ENCODE data around the gene TMEM30A.

The TMEM30A gene

DNA sequence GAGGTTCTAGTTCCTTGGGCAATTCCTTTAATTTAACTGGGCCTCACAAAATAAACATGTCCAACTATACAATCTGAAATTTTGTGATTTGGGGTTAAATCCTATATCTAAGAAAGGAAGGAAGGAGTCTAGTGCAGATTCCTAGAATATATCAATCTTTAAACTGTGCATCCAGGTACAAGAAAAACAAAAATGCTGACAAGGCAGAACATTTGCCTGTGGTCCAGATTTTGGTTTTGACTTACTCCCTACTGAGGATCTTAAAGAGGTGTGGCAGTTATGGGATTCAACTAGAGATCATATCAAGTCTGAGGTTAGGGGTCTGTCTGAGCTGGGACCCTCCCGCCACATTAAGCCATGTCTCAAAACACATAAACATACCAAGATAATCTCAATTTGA, 23.3 kb downstream of the TMEM30A start:
- FAIRE-seq = no peak

DNA sequence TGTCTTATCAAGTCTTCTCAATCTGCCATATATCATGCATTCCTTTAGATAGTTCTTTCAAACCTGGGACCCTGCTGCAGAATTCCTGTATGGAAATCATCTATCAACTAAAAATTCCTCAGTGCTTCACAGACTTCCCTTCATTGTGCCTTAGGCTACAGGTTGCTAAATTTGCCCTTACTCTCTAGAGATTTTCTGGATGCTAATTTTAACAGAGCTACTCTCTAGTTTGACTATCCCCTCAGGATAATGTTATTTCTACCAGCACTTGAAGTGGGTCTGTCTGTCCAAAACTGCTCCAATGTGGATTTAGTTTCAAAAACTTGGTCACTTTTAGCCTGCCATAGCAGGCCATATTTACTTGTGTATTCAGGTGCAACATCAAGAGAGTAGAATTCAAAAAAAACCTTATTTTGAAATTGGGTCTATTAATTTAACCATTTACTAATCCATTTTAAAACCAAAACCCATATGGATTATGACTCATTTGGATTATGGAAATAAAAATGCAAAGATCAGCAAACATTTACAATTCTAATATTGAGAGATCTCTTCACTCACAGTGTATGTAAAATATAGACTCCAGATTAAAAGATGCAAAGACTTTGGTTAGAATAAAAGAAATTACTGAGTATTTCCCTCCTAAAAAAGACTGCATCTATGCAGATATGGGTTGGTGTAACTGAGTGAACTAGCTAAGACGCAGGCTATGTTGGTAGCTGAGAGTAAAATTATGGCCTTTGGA, 27.1 kb downstream of the TMEM30A start:
- no peak for FAIRE-seq

DNA sequence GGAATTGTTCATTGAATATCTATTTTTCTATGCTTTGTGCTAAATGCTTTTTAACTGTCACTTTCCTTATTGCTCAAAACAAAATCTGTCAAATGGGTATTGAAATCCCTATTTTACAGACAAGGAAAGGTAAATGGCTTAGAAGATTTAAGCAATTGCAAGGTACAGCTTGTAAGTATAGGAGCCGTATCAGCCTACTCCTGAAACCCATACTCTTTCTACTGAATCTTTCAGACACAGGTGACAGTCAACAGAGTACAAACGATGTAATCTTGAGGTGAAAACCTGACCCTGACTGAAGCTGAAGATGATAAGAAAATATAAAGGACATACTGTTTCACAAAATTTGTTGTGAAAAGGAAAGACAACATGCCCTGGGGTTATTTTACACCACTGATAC, 34.0 kb downstream of the TMEM30A start:
- no peak for FAIRE-seq

DNA sequence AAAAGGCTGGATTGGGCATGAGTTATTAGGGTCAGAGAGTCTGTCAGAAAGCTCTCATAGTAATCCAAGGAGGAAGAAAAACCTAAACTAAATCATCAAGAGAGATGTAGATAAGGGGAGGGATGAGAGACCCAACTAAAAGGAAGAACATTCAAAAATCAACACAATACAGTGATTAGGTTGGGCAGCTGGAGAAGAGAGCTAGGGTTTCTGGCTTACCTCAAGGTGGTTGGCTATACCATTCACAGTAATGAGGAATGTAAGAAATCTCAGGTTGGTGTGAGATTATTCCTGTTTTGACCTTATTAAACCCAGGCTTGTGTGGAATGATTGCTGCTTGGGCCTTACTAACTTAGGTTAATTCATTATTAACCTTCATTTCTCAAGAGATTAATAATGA, 34.8 kb downstream of the TMEM30A start:
- FAIRE-seq = no peak

DNA sequence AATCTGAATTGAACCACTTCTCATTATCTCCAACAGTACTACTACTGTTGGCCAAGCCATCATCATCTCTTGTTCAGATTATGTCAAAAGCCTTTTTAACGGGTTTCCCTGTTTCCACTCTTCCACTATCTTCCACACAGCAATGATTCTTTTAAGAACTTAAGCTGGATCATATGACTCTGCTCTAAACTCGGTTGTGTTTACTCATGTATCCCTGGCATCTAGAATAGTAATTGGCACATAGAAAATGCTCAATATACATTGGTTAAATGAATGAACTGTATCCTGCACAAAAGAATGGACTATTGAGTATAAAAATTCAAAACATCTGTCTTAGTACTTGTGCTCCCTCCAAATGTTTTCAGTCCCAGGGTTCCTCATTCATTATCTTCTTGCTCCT, 38.2 kb downstream of the TMEM30A start:
- FAIRE-seq = no peak

DNA sequence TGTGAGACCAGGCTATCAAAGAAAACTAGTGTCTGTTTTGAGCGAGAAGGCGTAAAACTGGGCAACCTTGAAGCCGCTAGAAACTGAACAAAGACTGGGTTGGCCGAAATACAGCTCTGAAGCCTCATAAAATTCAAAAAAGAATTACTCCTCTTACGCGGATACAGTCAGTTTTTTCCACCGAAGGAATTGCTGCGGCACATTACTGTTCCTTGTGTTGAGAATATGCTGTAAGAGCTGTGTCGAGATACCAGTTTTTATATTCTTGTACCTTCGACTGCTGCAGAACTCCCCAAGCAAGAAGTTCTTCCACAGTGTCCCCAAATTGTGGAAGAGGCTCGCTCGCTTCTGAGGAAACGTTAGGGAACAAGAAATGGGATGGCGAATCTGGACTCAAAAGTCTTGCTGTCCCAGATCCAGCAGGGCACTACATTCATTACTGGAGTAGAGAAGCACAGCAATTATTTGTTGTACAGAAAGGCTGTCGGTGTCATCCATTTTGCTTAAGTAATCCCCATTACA, 40.5 kb downstream of the TMEM30A start:
- FAIRE-seq = no peak

DNA sequence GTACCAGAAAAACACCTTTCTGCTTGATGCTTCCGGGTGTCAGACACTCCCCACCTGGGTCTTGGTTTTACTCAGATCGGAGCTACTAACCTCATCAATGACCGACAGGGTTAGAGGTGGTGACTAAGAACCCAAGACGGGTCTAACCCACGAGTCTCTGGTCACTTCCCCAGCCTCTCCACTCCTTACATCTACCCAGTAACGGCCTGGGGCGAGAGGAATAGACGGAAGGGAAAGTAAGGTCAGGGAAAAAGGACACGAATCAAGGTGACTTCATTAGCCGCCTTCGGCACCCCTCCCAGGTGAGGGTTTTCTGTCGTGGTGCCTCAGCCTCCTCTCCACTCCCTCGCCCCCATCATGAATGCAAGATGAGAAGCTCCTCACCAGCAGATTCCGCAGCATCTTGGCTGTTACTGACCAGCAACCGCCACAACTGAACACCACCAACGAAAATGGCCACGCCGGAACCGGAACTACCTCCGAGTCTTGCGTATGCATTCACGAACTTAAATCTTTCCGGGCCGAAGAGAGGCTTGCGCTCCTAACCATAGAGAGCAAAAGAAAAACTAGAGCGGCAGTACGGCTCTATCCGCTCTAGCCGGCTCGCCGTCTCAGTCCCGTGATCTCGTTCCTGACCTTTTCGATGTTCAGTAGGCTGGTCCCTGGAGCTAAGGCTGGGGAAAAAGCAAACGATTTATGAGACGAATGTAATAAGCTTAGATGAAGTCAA, 41.1 kb downstream of the TMEM30A start, which contains the start of gene COX7A2:
Gene COX7A2 (minus strand): TSS at position 469 of the 730 bp plus-strand sequence. CDS start 67 bp downstream, at position 402.
- FAIRE-seq = peak; percentile 98

DNA sequence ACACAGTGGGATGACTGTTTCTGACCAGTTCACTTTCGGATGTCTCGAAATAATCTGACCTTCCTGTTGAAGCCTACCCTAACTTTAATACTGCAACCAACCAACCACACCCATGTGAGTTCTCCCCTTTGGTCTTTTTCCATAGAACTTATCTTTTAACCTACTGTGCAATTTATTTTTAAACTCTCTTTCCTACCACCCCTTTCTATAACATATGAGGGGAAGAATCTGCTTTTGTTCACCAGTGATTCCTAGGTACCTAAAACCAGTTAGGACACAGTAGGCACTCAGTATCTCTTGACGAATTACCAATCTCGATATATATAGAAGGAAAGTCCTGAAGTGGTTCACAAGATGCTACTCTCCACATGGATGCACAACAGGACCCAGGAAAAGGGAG, 48.0 kb downstream of the TMEM30A start:
- FAIRE-seq = no peak

DNA sequence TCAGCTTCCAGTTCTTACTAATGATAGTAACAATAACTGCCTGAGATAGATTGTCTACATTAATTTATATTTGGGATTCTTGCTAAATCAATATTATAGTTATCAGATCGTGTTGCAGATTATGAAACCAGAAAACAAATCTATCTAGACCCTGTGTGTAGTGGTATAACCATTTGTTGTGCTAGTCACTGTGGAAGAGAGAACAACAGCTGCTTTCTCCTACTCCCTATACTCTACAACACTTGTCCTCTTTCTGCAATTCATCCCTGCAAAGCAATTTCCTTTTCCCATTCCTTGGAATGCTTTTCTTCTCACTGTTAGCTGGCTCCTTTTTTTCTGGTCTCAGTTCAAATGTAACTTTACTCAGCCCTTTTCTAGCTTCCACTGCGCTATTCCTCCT, 49.3 kb downstream of the TMEM30A start:
- FAIRE-seq = no peak

DNA sequence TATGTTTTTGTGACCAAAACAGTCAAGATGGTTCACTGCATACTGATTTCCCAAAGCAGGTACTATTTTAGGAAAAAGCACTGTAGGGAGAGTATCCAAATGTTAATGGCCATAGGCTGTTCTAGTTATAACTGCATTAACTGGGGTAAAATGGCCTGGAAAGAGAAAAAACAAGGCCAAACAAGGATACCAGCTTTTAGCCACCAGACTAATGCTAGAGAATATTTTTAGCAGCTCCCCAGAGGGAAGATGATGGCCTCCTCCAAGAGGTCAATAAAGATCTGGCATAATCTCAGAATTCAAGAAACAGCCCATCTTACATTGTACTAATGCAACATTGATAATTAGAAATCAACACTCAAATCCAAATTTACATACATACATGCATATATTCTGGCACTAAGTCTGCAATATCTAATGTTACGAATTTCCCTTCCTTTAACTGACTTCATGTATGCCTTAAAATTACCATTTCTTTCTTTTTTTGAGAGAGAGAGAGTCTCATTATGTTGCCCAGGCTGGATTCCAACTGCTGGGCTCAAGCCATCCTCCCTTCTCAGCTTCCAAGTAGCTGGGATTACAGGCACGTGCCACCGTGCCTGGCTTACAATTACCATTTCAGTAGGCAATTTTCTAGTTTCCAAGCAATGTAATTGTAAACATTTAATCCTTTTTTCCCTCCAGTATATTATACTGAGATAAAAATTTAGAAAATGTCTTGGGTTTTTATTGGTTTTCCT, 50.3 kb downstream of the TMEM30A start:
- no peak for FAIRE-seq

DNA sequence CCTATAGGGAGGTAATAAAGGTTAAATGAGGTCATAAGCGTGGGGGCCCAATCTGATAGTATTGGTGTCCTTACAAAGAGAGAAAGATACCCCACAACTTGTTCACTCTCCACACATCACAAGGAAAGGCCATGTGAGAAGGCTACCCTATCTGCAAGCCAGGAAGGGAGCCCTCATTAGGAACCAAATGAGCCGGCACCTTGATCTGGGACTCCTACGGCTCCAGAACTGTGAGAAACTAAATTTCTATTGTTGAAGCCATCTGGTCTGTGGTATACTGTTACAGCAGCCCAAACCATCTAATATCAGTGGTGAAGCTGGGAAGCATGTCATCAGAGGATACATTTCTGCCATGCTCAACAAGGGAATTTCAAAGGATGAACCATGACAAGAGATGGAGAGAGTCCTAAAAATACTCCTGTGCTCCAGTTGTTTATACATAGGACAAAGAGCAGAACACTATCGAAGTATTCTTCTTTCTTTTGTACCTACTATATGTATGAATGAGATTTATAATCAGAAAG, 51.4 kb downstream of the TMEM30A start:
- no peak for FAIRE-seq

DNA sequence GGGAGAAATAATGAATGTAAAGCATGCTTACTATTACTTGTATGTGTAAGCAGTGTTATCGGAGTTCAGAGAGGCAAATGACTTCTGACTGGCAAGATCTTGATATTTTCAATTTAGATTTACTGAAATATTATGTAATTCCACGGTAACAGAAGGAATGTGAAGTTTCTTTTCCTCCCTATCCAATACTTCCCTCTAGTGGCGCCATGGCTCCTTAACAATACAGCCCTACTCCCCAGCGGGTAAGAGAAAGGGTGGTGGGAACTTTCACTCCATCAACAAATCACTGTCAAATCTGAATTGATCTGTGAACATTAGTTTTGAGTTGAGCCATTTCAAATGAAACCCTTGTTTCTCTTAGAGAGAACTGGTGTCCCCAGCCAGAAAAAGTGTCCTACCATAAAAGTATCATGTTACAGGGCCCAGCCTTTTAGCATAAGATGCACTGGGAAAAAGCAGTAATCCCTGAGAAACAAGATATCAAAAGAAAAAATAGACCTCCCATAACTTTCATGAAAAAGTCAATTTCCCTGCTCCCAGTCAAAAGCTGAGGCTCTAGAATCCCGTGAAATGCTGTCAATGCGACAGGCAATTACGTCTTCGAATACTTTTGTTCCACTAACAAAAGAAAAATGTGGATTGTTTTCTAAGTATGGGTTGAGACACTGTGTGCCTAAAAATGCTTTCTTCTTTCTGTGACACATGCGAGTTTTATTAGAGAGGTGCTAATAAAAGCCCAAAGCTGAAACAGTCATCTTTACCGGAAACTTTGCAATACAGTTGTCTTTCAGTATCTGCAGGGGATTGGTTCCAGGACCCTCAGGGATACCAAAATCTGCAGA, 53.9 kb downstream of the TMEM30A start:
- FAIRE-seq = peak; percentile 64

DNA sequence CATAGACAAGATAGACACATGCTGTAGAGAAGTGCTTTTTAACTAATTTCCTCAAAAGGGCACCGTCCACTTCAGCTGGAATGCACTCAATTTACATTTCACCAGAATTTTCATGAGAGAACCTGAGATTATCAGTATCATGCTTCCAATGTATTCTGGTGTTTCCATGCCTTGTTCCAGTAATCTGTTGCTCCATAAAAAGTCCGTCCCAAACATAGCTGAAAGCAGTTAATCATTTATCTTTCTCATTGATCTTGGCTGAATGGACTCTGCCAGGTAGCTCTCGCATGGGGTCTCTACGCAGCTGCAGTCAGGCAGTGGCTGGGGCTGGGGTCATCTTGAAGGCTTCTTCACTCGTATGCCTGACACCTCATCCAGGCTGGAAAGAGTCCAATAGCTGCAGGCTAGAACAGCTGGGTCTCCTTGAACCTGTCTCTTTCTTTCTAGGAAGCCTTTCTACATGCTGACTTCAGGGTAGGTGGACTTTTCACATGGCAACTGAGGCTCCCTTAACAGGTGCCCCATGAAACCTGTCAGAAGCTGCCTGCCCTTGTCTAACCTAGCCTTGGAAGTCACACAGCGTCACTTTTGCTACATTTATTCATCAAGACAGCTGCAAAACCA, 60.2 kb downstream of the TMEM30A start:
- FAIRE-seq = no peak

DNA sequence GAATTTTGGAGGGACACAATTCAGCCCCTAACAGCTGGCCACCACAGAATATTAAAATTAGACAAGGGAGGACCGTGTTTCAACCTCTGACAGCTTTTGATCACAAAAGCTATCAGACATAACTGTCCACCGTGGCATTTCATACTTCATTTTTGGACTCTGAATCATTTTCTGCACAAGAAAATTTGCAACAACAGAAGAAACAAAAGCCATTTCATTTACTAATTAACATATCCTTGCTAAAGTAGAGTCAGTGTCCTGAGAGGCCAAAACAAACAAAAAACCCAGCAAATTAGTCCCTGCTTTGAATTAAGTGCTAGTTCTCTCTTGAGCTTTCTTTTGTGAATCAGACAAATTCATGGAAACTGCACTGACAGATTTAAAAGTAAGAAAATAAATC, 61.2 kb downstream of the TMEM30A start:
- no peak for FAIRE-seq

DNA sequence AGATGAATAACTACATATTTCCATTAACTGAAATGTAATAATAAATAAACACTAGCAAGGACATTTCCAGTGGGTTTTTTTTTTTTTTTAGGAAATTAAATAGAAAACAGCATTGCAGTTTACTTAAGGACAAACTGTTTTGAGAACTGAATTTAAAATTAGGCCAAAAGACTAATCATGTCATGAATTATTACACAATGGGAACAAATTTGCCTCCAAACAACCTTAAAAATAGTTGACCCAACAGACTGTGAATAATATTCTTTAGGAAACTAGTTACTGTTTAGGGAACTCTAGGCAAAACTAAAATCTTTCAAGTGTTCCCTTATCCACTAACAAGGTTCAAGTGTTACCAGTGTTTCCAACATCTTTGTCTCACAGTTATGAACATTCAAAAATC, 62.3 kb downstream of the TMEM30A start:
- peak; percentile 55 for FAIRE-seq

DNA sequence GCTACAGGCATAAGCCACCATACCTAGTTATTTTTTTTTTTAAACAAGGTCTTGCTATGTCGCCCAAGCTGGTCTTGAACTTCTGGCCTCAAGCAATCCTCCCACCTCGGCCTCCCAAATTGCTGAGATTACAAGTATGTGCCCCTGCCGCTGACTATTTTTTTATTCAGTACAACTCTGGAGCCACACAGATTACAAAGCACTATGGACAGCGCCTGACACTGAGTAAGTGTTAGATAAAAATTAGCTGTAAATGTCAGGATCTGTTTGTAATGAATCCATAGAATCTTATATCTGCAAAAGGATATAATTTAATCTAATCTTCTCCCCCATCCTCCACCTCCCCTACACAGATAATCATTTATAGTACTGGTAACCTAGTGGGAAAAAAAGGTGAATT, 63.5 kb downstream of the TMEM30A start:
- no peak for FAIRE-seq

DNA sequence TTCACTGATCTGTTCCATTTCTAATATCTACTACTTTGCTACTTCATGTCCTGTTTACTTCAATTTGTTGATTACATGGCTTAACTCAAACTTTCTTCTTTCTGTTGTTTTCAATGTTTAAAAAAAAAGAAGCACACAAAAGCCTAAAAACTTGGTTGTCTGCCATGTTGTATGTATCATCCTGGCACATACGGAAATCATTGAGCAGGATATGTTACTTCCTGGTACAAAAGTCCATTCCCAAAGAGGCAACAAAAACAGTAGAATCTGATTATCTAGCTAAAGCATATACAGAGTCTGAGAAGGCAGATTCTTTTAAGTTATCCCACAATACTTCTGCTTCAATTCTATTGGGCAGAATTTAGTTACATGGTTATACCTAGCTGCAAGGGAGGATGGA, 64.2 kb downstream of the TMEM30A start:
- no peak for FAIRE-seq

DNA sequence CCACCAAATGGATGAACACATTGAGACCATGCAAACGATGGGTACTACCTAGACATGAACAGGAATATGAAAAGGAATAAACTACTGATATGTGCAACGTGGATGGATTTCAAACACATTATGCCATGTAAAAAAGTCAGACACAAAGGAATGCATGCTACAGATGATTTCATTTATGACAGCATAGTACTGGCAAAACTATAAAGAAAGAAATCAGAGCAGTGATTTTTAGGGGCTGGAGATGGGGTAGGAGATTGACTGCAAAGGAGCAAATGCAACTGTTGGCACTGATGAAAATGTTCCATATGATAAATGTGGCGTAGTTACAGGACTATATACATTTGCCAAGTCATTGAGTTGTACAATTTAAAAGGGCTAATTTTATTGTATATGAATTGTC, 65.3 kb downstream of the TMEM30A start:
- FAIRE-seq = no peak

DNA sequence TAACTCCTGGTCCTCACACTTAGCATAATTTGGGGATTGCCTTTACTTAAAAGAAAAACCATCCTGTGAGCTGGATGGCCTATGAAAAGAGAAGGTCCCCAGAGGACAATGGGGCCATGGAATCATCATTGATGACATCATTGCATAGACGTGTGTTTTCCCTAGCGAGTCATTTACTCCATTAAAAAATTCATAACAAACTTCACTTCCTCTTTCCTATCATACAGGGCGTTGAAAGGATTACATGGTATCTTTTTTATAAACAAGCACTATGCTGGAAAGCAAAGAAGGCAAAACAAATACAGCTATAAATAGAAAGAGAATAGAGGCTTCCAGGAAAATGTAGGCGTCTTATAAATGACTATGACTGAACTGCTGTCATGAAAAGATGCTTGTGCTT, 67.4 kb downstream of the TMEM30A start:
- peak; percentile 93 for FAIRE-seq

DNA sequence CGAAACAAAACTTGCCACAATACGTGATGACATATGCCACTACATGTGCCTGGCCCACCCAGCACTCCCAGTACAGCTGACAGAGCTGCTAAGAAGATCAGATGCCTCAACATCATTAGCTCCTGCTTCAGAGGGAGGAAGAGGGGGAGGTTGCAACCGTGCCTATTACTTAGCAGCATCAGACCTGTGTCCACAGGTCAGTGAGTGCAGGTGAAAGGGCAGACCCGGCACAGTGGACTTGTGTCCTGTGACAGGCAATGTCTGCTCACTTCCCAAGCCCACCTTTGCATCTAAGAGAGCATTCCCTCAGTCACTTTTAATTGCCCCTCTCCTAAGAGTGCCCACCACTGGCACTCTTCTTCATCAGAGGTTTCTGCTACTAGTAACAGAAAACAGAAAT, 69.3 kb downstream of the TMEM30A start:
- no peak for FAIRE-seq

DNA sequence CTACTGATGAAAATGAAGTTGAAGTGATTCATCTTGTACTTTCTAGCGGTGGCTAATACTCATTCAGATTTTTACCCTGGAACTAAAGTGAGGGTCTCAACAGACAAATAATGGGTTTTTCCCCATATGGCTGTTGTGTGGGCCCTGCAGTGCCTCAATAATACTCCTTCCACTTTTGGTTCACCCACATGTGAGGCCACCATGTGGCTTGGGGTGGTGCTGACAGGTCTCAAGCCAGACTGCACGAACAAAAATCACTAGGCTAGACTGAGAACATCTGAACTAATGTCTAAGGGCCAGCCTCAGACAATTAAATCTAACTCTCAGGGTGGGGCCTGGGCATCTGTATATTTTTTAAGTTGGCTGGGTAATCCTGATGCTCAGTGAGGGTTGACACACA, 70.9 kb downstream of the TMEM30A start:
- no peak for FAIRE-seq

DNA sequence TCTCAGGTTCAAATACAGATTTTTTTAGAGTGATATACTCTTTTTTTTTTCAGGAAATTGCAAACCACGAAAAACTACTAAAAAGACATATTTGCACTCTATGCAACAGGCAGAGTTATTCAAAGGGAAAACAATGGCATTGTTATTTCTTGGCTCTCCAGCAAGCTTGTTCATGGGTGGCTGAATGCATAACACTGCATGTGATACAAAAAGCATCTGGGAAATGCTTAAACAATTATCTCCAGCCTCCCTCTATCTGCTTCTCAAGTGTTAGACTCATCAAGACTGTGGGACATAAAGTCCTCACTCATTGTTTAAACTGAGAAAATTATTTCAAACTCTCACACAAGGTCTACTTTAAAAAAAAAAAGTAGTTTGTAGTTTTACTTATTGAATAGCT, 71.5 kb downstream of the TMEM30A start:
- FAIRE-seq = peak; percentile 37

Measured in endometrium (tissue), 2 donors.